GM20431 (cell line): Measurements from ENCODE around the gene HRH1.
"Not testable (repeated sequence)": the region's sequence is repeated elsewhere in the genome, so short reads cannot be mapped to it uniquely, and the experiment has no call there.

Experiments used
- in situ Hi-C: fragments of 300-500 bp; cut with MseI, MboI; formaldehyde crosslinking; loops from one replicate; pipeline ENCODE4 v1.15.0; 2020; ENCODE audit warnings: low sequenced_read_pairs; ENCODE audit not compliant: unreplicated experiment

The HRH1 gene

GRCh38 chr3:11201251-11202019 lies 47.1 kb downstream of the HRH1 start:
- in situ Hi-C loops = no loop called here

- in situ Hi-C loops = no loop called here
These were observed 49.7 kb downstream of the HRH1 start for GRCh38 chr3:11203961-11204360.

GRCh38 chr3:11204697-11205348 lies 50.5 kb downstream of the HRH1 start:
- in situ Hi-C loops = no loop called here

- in situ Hi-C loops = not testable (repeated sequence)
These were observed 51.6 kb downstream of the HRH1 start for GRCh38 chr3:11205881-11206280.

GRCh38 chr3:11206316-11206715 lies 52.0 kb downstream of the HRH1 start:
- in situ Hi-C loops = no loop called here

DNA sequence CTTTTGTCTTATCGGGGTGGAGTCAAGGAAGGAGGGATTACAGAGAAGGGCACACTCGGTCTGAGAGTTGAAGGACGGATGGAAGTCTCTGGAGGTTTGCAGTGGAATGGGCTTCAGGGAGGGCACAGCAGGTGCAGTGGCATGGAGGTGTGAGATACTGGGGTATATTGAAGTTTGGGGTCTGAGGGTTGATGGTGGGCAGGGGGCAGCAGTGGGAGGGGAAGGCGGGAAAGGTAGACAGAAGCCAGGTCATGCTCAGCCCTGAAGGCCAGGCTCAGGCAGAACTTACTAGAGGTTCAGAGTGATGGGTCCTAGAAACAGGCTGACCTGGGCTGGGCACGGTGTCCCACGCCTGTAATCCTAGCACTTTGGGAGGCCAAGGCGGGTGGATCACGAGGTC lies 52.7 kb downstream of the HRH1 start:
- in situ Hi-C loops = no loop called here

- in situ Hi-C loops = no loop called here
These were observed 57.4 kb downstream of the HRH1 start for GRCh38 chr3:11211531-11212298.

DNA sequence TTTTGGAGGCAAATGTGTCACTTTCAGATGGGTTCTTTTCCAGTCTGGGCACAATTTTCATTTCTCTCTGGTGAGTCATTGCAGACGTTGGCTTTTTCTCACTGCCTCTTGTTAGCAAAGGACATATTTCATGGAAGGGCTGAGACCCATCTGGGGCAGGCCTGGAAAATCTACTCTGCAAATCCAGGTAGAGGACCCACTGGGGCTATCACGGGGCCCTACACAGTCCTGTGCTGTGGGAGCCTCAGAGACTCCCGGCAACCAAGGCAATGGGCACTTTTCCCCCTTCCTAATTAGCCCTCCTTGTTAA lies 58.0 kb downstream of the HRH1 start:
- in situ Hi-C loops = no loop called here

DNA sequence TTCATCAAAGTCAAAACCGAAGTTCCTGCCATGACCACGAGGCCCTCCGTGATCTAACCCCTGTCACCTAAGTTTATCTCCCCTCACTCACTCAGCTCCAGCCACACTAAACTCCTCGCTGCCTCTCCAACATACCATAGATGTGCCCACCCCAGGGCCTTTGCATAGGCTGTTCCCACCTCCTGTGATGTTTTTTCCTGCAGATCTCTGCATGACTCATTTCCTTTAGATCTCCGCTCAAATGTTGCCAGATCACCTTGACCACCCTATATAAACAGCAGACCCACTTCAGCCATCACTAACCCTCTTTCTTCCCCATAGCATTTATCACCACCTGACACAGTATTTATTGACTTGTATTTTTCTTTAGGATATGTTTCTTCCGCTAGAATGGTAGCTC lies 58.5 kb downstream of the HRH1 start:
- in situ Hi-C loops = no loop called here

DNA sequence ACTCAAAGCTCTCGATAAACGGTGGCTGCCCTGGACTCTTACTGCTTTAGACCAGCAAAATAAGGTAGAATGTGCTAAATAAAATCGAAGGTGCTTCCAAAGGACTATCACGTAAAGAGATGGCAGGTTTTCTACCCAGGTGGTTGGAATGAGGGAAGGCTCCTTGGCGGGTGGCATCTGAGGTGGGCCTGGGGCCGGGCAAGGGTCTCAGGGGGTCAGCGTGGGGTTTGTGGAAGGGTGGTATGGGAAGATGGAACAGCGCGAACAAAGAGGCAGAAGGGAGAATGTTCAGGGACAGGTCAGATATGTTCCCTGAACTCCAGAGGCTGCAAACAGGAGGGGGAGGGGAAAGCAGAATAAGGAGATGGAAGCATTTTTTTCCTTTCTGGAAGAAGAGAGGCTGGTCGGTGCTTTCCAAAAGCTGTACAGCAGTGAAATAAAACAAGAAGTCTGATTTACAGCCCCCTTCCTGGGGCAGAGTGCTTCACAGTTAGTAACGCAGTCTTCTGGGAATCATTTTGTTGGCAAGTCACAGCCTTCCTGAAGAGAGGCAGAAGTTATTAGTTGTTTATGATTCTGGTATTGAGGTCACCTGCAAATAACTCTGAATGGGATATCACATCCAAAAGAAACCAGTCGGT lies 59.6 kb downstream of the HRH1 start:
- in situ Hi-C loops = no loop called here

GRCh38 chr3:11214451-11214978 lies 60.2 kb downstream of the HRH1 start:
- in situ Hi-C loops = no loop called here

DNA sequence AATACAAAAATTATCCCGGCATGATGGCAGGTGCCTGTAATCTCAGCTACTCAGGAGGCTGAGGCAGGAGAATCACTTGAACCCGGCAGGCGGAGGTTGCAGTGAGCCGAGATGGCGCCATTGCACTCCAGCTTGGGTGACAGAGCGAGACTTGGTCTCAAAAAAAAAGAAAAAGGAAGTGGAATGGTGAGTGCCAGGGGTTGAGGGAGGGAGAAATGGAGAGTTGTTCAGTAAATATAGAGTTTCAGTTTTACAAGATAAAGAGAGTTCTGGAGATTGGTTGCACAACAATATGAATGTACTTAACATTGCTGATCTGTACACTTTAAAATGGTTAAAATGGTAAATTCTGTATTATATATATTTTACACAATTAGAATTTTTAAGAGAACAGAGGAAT lies 63.1 kb downstream of the HRH1 start:
- in situ Hi-C loops = not testable (repeated sequence)

DNA sequence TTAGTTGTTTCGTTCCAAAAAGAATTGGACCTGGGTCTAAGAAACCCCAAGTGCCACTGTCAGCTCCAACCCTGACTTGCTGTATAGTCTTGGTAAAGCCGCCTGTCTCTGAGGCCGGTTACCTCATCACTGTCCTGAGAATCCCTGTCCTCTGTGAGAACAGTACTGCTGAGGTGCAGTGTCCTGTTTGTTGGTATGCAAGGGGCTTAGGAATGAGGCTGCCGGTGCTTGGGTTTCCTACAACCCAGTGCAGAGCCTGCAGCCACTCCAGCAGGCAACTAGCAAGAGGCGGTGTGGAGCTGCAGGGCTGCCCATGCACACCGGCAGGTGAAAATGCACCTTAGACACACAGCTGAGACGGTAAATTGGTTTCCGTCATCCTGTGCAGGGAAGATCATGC lies 65.9 kb downstream of the HRH1 start:
- in situ Hi-C loops = no loop called here

DNA sequence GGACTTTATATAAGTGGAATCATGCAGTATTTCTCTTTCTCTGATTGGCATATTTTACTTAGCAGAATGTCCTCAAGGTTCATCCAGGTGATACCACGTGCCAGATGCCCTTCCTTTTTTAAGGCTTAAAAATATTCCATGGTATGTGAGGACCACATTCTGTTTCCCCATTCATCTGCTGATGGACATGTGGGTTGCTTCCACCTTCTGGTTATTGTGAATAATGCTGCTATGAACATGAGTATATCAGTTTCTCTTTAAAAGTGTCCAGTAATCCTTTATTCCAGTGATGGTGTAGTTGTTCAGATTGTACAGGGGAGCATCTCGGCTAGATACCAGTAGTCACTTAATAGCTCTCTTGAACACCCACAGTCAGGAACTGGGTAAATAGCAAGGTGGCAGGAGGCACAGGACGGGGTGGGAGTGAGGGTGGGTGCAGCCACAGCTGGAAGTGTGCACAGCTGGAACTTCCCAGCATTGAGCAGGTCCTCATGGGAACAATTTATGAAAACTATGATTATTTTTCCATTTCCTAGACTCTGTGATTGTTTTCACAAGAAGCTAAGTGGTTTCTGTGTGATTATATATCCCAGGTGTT lies 67.6 kb downstream of the HRH1 start:
- in situ Hi-C loops = no loop called here

GRCh38 chr3:11224010-11224409 lies 69.7 kb downstream of the HRH1 start:
- in situ Hi-C loops = no loop called here

GRCh38 chr3:11224870-11225229 lies 70.6 kb downstream of the HRH1 start:
- in situ Hi-C loops = no loop called here

DNA sequence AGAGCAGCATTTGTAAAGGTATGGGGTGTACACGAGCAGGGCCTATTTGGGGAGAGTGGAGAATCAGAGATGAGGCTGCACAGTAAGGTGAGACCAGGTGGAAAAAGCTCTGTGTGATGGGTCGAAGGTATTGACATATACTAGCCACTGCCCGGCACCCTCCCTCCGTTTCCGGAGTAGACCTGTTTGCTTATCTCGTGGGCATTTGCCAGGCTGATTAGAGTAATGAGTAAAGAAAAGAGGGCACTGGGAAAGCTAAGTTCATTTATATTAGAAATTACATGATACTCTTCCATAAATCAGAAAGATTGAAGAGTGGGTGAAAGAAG lies 71.7 kb downstream of the HRH1 start:
- in situ Hi-C loops = no loop called here

DNA sequence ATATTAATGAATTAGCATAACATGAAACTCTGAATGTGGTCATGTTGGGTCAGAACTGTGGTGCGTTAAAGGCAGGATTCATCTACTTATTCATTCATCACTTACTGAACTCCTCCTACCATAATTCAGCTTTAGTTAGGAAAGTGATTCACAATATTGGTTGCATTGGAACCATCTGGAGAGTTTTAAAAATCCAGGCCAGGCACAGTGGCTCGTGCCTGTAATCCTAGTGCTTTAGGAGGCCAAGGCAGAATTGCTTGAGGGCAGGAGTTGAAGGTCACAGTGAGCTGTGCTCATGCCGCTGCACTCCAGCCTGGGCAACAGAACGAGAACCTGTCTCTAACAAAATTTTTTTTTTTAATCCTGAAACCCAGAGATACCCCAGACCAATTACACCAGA lies 73.7 kb downstream of the HRH1 start:
- in situ Hi-C loops = no loop called here

- in situ Hi-C loops = loop anchor here (10.0 kb wide), 2 partner anchors 105 to 425 kb away; no protein-coding TSS in a partner anchor
These were observed 75.8 kb downstream of the HRH1 start for GRCh38 chr3:11230125-11230524.

- in situ Hi-C loops = loop anchor here (10.0 kb wide), 2 partner anchors 104 to 424 kb away; no protein-coding TSS in a partner anchor
These were observed 76.5 kb downstream of the HRH1 start for GRCh38 chr3:11230832-11231231.
